Stimulated activated CD4-positive, alpha-beta T cell treated with anti-CD3 and anti-CD28 coated beads, Interleukin-1b, Interleukin-23, amount 100 ng/mL, for 4 hours (primary cell): ENCODE measurements around the gene BAHD1.
A peak's percentile ranks its signal among the peaks of the same experiment; 100 is the strongest.

Experiments used
- DNase-seq, 2 donors: peaks; one replicate each; pipeline ENCODE4 v3.0.0-alpha.2; 2020; ENCODE audit warnings: low read depth in 2 of 2

Gene BAHD1

DNA sequence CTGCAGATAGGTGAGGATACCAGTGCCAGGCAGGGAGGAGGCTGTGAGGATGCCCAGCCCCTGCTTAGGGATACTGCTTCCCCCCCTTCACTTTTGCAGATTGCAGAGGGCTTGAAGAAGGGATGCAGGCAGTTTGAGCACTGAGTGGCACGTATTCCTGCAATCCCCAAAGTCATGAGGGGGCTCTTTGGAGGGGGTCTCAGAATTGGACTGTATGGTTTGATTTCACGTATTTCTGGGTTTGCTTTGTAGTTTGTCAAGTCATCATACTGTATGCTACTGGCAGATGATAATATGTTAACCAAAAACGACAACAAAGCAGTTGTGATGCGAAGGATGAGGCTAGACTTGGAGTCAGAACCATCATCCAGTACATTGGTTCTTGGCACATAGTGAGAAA, 58.1 kb downstream of the BAHD1 start:
- no peak for DNase-seq

DNA sequence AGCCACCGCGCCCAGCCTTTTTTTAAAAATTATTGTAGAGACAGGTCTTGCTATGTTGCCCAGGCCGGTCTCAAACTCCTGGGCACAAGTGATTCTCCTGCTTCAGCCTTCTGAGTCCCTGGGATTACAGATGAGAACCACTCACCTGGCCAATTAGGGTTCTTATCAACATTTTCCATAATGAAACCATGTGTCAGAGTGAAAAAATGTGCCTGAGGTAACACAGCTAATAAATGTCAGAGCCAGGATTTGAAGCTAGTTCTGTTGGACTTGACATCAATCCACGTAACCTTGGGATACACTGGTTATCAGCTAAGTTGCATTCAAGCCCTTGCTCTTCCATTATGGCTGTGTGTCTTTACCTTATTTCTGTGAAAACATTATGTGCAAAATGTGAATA, 59.2 kb downstream of the BAHD1 start:
- no peak for DNase-seq

DNA sequence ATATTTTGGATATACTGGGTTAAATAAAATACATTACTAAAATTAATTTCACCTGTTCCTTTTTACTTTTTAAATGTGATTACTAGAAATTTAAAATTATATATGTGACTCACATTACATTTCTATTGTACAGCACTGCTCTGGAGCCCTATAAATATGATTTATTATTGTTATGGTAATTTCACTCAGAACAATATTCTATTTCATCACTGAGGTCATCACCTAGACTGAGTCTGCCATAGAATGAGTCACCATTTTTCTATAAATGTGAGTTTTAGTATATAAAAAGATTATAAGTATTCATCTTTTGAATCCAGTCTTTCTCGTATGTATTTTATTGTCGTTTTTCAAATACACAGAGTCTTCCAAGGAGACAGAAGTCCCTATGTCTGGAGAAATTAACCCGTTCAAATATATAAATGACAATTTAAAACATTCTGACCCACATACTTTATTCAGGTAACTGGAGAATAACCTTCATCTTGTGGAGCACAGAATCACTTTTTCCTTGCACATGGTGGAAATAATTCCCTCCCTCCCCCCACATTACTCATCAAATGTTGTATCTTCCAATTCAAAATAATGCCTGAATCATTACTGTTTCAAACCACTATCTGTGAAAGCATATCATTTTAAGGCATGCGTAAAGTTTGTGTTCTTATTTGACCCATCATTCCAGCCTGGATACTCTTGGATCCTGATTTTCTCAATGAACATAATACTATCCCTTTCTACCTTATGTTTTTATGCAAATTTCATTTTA, 60.0 kb downstream of the BAHD1 start:
- DNase-seq, result no peak

DNA sequence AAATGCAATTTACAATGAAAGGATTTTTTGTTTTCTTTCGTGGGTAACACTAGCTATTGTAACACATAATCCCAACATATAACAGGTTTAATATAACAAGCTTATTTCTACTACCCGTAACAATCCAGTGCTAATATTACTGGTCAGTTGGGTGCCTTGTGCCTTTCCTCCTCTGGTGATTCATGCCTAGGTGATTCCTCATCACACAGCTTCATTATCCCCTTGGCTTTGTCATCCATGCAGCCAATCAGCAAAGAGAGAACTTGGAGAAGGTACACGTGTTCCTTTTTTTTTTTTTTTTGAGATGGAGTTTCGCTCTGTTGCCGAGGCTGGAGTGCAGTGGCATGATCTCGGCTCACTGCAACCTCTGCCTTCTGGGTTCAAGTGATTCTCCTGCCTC, 60.7 kb downstream of the BAHD1 start:
- DNase-seq, result no peak

DNA sequence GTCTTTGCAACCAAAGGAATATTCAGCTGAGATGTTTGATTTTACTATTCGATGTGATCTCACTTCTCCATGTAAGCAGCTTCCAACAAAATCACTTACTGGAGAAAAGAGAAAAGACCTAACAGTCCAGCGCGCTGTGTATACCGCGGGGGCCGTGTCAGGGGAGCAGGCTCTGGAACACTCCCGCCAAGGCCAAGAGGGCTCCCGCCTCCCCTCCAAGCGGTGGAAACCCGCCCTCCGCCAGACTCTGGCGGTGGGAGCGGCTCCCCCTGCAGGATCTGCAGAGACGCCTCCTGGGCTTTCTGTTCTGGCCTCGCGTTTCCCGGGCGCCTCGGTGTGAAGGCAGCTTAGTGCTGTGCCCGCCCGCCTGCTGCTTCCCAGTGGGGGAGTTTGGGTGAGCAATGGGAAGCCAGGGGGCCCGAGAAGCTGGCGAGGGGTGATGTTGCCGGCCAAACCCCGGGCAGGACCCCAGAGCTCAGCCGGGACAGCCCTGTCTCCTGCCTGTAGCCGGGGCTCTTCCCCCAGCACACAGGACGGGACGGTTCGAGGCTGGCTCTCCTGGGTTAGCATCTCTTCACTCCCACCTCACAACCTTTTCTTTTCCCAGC, 66.3 kb downstream of the BAHD1 start:
- DNase-seq, result peak; percentile 51 to 60

DNA sequence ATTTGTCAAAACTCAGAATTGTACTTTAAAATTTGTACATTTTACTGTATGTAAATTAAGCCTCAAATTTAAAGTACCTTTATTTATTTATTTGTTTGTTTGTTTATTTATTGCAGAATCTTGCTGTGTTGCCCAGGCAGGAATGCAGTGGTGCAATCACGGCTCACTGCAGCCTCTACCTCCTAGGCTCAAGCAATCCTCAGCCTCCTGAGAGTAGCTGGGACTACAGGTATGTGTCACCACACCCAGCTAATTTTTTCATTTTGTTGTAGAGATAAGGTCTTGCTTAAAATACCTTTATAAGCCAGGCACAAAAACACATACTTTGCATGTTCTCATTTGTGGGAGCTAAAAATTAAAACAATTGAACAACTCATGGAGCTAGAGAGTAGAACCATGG, 67.5 kb downstream of the BAHD1 start:
- no peak for DNase-seq

DNA sequence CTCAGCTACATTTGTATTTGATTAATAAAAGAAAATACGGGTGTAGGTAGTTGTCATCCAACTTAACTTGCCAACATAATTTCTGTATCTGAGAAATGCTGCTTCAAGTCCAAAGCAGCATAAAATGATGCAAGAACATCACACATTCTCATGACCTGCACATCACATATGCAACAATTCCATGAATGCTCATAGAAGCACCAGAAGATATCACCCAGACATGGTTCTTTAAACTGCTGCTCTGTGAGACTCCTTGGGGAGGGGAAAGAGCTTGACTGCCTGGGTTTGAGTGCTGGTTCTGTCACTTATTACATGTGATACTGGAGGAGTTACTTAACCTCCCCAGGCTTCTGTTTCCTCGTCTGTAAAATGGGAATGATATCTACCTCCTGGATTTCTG, 69.4 kb downstream of the BAHD1 start:
- no peak for DNase-seq

DNA sequence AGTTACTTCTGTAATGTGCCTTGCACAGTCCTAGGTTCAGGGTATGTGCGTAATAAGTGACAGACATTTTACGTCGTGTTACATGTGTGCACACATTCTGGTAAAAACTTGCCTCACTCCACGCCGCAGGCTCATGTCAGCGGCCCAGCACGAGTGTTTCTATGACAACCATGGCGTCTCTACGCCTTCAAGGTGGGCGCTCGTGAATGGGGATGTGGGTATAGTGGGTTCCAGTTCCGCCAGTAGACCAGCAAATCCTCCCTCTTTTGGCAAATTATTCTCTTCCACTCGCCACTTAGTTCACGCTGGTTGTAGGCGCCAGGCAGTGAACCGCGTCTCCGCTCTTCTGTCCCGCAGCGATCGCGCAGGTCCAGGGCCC, 70.3 kb downstream of the BAHD1 start:
- DNase-seq, result no peak

DNA sequence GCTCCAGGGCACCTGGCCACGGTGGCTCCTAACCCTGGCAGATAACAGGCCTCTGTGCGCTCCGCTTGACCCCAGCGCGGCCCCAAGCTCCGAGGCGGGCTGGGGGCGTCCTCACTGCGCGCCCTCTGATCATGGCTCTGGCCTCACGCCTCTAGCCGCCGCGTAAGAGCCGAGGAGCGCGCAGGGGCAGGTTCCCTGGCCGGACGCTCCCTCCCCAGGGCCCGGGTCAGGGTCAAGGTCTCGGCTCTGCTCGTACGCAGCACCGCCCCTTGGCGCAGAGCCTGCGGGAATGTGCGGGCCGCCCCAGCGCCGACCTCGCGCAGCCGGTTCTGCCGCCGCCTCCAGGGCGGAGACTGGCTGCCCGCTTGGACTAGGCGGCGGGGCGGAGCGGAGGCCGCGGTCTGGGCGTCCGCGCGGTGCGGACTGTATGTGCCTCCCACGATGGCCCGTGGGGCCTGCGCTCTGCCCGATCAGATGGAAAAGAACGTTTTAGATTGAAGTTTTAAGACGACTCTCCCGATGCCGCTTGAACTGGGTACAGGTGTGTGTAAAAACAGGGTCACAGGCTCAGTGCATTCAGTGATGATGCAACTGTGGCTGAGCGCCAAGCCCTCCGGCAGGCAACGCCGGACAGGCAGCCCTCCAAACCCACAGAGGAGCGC, 70.8 kb downstream of the BAHD1 start:
- DNase-seq, result no peak

DNA sequence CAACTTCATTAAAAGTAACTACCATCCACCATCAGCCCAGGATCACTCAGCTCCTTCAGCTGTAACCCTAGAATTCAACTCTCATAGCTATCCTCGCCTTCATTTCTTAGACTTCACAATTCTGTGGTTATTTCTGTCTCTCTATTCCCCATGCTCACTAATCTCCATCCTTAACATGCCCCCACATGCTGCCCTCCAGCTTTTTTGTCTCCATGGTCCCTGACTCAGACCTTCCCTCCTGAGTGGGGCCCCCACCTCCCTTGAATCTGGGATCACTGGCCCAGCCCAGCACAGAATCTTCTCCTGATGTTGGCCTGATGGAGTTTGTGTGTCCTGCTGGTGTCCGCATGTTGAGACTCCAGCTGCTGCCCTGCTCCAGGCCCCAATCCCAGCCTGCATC, 71.7 kb downstream of the BAHD1 start:
- DNase-seq, result no peak

DNA sequence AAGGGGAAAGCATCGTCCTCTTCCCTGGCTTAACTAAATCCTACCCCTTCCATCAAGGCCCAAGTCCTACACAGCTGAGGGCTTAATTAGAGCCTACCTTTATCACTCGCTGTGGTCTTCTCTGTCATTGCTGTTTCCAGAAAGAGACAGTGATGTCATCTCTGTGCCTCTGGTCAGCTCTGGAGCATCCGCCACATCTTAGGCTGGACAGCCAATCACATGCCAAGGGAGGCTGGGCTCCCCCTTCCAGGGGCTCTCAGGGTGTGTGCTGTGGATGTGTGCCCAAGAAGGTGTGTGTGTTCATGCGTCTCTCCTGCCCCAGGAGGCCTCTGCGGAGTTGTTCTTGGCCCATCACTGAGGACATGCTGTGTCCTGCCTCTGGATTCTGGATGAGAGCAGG, 72.9 kb downstream of the BAHD1 start:
- no peak for DNase-seq

DNA sequence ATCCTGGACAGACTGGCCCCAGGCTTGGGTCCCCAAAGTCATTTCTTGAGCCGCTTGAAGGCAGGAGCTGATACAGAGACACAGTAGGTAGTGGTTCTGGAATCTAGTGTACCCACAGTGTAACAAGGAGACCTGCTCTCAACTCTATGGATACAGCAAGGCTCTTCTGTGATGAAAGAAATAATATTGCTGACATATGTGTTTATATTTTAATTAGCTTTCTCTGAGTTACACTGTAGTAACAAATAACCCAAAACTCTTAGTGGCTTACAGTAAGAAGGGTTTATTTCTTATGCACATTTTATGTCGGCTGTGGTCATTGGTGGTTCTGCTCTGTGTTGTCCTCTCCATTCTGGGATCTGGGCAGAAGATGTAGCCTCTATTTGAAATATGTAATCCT, 75.6 kb downstream of the BAHD1 start:
- DNase-seq, result no peak
